Right lobe of liver (tissue), 4 donors: ENCODE measurements around the gene MED9.

Experiments
- CTCF ChIP-seq, 4 donors: fragments of 200-600 bp in 3 of 4; fragments of 450-650 bp in 1 of 4; IDR thresholded peaks; one replicate each; pipeline versions ENCODE4 v1.5.1 to v1.8.0; 2016 to 2022; ENCODE audit warnings: antibody characterized with exemption in 4 of 4, mild to moderate bottlenecking in 2 of 4
- POLR2A ChIP-seq: fragments of 450-650 bp; IDR thresholded peaks from one replicate; pipeline ENCODE4 v1.6.1; 2017; ENCODE audit warnings: antibody characterized with exemption, mild to moderate bottlenecking
- donor health status: DM: no; HTN: no; CAD: no.
- donor health status: DM: no; HTN: no; CAD: no.
- donor health status: DM: no; HTN: yes; CAD: no.

- TF ChIP-seq POLR2A: no peak
- no peak for TF ChIP-seq CTCF (IDR thresholded peaks at IDR 0.05)
These were observed 10.3 kb upstream of the MED9 start for GRCh38 chr17:17466511-17466910.
